ENCODE data around the gene DHRS1.
A peak's percentile ranks its signal among the peaks of the same experiment; 100 is the strongest.

The DHRS1 gene

DNA sequence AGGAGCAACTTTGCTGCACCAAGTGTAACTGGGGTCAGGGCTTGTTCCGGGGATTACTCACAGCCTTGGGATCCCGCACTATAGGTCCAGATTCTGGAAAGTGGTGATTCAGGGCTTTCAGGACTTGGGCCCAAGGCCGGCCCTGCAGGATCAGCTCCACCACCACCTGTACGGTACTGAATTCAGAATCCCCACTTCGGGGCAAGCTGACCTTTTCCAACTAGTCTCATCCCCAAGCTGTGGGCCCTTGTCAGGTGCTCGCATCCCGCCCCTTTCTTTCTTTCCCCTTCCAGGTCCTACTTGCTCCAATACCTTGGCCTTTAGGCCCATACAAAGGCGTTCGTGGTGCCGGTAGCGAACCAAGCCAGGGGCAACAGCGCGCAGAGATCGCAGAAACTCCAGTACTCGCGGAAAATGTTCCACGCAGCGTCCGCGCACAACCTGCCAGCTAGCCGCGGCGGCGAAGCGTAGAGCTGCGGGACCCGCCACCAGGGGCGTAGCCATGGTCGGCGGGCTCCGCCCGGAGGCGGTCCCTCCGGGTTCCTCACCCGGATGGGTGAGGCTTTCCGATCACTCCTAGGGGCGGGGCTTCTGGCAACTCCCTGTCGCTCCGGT, 57.6 kb downstream of the DHRS1 start:
- DNase-seq = peak in 1 of 2 experiments; percentile 96
